HG02981 (cell line): ENCODE results near the gene ALKBH1.
"Not testable (repeated sequence)": the region's sequence is repeated elsewhere in the genome, so short reads cannot be mapped to it uniquely, and the experiment has no call there.

Source experiments
- ATAC-seq: cut with Tn5 transposase; IDR thresholded peaks from one replicate; pipeline ENCODE4 v1.9.1; 2021; ENCODE audit warnings: mild to moderate bottlenecking, moderate library complexity; ENCODE audit not compliant: unreplicated experiment

The ALKBH1 gene

DNA sequence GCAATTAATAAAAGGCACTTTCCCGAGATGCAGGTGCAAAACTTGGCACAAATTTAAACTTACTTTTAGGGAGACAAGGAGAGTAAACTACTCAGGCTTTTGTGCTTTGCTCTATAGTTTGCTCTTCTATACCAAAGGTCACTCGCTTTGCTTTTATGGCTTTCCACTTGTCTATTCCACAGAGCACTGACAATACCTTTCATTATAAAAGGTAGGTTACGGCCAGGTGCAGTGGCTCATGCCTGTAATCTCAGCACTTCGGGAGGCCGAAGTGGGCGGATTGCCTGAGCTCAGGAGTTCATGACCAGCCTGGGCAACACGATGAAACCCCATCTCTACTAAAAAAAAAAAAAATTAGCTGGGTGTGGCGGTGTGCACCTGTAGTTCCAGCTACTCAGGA lies 32.9 kb downstream of the ALKBH1 start:
- ATAC-seq = no peak

GRCh38 chr14:77673193-77673592 lies 34.6 kb downstream of the ALKBH1 start:
- ATAC-seq = no peak

- ATAC-seq = no peak
Observed at GRCh38 chr14:77667331-77667730, 40.5 kb downstream of the ALKBH1 start.

DNA sequence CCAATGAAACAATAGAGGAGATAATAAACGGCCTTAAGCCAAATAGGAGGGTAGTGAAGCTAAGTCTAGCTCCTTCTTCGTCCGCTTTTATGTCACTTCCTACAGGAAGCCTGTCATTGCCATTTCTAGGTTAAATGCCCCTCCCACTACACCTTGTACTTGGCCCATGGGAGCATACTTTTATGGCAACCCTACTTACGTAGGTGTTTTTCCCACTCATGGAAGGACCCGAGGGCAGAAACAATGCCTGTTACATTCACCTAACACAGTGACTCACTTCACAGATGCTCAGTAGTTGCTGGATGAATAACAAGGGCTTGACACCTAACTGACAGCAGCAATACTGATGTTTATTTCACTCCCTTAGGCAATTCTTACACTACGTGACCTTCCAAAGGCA lies 44.5 kb downstream of the ALKBH1 start:
- no peak for ATAC-seq

- not testable (repeated sequence) for ATAC-seq
Observed at GRCh38 chr14:77661562-77661961, 46.3 kb downstream of the ALKBH1 start.

GRCh38 chr14:77660754-77661153 lies 47.1 kb downstream of the ALKBH1 start:
- ATAC-seq = no peak

DNA sequence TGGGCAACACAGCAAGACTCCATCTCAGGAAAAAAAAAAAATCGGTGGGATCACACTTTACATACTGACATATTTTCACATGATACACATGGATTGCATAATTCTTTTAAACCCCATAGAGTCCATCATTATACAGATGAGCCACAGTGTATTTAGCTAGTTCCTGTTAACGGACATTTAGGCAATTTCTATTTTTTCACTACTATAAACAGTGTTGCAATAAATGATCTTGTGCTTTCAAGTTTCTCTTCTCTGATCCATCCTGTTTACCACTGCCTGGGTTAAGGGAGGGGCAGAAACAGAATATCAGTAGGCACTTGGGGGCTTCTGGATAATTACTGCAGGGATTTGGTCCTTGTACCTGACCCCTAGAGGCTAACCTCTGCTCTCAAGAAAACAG lies 48.0 kb downstream of the ALKBH1 start:
- ATAC-seq = no peak

DNA sequence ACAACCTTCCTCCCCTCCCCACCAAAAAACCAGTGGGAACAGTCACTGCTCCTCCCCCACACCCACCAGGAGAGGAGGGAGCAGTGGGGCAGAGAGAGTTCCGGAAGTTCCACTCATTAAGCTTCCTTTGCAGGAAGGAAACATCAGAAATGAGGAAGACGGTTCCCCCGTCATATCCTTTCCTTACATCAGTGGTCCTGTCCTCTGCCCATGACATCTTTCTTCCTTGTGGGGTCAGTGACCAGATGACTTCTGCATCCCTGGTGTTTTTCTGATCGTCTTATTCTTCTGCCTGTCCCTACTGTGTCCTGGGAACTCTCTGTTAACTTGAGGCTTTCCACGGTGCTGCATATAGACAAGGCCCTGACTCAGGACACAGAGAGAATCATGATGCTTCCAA lies 50.5 kb downstream of the ALKBH1 start:
- no peak for ATAC-seq

- no peak for ATAC-seq
Observed at GRCh38 chr14:77654001-77654441, 53.8 kb downstream of the ALKBH1 start.

GRCh38 chr14:77649326-77649725 lies 58.5 kb downstream of the ALKBH1 start:
- ATAC-seq = no peak

DNA sequence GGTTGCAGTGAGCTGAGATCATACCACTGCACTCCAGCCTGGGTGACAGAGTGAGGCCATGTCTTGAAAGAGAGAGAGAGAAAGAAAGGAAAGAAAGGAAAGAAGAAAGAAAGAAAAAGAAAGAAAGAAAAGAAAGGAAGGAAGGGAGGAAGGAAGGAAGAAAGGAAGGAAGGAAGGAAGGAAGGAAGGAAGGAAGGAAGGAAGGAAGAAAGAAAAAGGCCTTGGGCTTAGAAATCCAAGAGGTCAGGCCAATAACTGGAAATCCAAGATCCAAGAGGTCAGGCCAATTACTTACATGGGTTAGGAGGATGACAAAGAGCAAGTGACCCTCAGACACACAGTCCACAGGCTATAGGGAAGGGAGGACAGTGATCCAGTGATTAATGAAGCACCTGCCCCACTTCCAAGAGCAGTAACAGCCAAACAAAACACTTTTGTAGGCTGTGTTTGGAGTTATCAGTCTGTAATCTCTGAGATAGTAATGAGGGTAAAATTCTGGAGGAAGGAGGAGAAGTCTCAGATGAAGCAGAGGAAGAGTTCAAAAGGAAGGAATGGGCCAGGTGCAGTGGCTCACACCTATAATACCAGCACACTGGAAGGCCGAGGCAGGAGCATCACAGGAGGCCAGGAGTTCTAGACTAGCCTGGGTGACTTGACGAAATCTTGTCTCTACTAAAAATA lies 59.2 kb downstream of the ALKBH1 start:
- no peak for ATAC-seq

DNA sequence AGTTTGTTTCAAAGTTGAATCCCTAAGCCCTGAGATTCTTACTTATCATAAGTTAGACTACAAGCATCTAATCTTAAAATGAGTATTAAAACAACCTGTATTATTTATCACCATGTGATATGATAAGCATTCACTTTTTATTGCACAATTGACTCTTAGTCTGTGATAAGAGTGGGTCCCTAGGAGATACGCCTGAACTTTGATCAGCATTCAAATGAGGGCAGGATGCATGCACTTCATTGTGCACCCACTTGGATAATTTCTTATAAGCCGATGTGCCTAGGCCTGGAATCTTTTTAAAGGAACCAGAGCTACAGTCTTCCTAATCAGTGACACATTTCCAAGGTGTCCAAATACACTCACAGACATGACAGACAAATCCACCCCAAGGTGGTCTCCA lies 60.0 kb downstream of the ALKBH1 start:
- ATAC-seq = no peak

DNA sequence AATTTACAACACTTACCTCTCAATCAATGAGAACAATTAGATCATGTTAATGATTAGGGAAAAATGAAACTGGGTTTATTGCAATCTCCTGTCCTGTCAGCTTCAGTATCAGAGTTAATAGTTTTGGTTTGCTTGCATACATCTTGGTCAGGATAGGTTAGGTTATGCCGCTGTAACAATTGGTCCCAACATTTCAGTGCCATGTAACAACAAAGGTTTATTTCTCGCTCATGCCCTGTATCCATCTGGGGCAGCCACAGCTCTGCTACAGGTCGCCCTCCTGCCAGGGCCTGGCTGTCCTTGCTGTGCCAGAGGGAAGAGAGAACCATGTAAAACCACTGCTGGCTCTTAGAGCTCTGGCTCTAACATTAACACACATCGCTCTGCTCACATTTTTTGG lies 60.9 kb downstream of the ALKBH1 start:
- no peak for ATAC-seq

GRCh38 chr14:77645520-77646230 lies 62.1 kb downstream of the ALKBH1 start:
- no peak for ATAC-seq

GRCh38 chr14:77642407-77642806 lies 65.4 kb downstream of the ALKBH1 start:
- no peak for ATAC-seq

DNA sequence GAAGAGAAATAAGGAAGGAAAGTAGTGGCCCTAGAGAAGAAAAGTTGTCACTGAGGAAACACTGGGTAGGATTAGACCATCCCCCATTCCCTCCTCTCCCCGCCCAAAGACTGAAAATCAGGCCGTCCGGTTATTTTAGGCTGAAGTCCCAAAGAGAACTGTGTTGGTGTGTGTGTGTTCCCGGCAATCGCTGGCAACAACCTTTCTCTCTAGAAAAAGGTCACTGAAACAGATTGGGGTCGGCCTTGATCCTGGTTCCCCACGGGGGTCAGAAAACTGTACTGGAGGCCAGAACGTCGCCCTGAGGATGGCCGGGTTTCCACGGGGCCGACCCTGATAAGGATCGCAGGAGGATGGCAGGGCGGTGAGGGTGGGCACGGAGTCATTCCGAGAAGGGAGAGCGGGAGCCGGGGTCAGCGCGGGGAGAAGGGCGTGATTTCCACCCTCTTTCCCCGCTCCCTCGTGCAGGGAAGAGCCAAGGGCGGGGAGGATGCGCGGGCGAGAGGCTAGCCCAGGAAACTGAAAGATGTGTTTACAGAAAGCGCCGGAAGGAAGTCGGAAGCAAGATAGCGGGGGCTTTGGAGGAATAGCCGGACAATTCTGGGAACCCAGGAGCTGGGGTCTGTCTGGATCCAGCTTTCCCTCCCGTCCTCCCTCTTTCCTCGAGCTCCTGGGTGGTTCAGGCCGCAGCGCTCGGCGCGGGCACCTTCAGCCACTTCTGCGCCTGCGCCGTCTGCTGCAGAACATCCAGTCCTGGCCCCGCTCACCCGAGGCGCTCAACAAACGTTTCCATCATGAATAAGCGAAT lies 66.1 kb downstream of the ALKBH1 start:
- peak; percentile 46 for ATAC-seq

DNA sequence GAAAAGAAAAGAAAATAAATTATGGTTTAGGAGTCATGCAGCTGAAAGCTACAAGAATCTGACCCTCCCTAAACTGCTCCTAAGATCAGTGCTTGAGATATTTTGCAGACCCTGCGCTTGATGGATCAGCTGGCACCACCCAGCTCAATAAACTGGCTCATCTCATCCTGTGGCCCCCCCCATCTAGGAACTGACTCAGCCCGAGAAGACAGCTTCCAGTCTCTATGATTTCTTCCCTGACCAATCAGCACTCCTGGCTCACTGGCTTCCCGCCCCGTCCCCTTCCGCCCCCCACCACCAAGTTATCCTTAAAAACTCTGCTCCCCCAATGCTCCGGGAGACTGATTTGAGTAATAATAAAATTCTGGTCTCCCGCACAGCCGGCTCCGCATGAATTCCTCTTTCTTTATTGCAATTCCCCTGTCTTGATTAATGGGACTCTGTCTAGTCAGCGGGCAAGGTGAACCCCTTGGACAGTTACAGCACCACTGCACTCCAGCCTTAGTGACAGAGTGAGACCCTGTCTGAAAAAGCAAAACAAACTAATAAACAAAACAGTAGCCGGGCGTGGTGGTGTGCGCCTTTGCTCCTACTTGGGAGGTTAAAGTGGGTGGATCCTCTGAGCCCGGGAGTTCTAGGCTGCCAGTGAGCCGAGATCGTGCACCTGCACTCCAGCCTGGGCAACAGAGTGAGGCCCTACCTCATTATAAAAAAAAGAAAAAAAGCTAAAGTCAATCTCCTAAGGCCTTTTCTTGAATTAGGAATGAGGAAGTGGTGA lies 66.9 kb downstream of the ALKBH1 start:
- ATAC-seq = peak; percentile 33

DNA sequence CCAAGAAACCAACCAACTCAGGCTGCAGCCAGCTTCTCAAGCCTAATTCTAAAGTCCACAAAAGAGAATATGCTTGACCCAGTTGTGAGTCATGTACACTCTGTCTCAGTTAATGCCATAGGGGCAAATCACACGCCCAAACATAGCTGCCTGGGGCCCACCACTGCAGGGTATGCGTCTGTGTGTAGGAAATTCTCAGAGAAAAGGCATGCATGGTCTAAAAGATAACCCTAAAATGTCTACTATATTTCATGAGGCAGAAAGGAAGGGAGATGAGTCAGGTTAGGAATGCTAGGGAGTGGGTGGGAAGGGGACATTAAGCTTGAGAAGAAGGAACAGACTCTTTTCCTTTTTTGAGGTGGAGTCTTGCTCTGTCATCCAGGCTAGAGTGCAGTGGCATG lies 69.1 kb downstream of the ALKBH1 start:
- no peak for ATAC-seq

DNA sequence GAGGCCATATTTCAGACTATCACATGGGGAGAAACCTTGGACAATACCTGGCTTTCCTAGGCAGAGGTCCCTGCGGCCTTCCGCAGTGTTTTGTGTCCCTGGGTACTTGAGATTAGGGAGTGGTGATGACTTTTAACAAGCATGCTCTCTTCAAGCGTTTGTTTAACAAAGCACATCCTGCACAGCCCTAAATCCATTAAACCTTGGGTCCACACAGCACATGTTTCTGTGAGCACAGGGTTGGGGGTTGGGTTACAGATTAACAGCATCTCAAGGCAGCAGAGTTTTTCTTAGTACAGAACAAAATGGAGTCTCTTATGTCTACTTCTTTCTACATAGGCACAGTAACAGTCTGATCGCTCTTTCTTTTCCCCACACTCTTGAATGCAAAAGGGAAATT lies 72.0 kb downstream of the ALKBH1 start:
- ATAC-seq = not testable (repeated sequence)

DNA sequence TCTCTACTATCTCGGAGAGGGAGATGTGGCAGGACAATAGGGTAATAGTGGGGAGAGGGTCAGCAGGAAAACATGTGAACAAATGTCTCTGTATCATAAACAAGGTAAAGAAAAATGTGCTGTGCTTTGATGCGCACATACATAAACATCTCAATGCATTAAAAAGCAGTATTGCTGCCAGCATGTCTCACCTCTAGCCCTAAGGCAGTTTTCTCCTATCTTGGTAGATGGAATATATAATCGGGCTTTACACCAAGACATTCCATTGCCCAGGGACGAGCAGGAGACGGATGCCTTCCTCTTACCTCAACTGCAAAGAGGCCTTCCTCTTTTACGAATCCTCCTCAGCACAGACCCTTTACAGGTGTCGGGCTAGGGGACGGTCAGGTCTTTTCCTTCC lies 72.4 kb downstream of the ALKBH1 start:
- not testable (repeated sequence) for ATAC-seq

- no peak for ATAC-seq
Observed at GRCh38 chr14:77630111-77630510, 77.7 kb downstream of the ALKBH1 start.
